ENCODE results near the gene PTGDS. TPM values are rescaled to one million over a fixed set of nuclear protein-coding genes. Genes with fewer than 3 reads are reported as not detected.

Gene PTGDS
- total and polyA plus RNA-seq, 2 donors (not counting 1 experiment from before 2014, with no cell fraction given), result 0.13 TPM; not detected in 1

GRCh38 chr9:137016436-137016835 is 39.1 kb downstream of the PTGDS start:
- Histone ChIP-seq H3K36me3 (replicated peaks in 1 of 2; ENCODE audit: control extremely low read depth in 1 of 2, control insufficient read depth in 1 of 2, extremely low read depth in 1 of 2, insufficient read depth in 2 of 2, low read length in 1 of 2) (peaks cover 1 to 5% of the 10 kb centered on the region in 2 experiments), H3K4me1 (ENCODE audit: control insufficient read depth in 2 of 2, insufficient read depth in 2 of 2, low read length in 2 of 2) (no peaks in the 10 kb centered on the region), H3K9ac (ENCODE audit: low read length) (no peak overlapping the region), H3K27ac (ENCODE audit: low read length in 2 of 2) (no peak overlapping the region), H3K4me2 (replicated peaks; ENCODE audit: low read depth, low read length, poor library complexity, severe bottlenecking) (no peak overlapping the region), H2AFZ (ENCODE audit: insufficient read depth, low read depth, low read length, poor library complexity, severe bottlenecking) (no peak overlapping the region), H4K20me1 (ENCODE audit: control insufficient read depth, insufficient read depth, low read length, poor library complexity, severe bottlenecking) (no peaks in the 10 kb centered on the region), H3K4me3 (ENCODE audit: control extremely low read depth in 1 of 5, extremely low read depth in 1 of 5, insufficient read depth in 1 of 5, low read depth in 2 of 5, low read length in 4 of 5) (no peak overlapping the region), H3K27me3 (replicated peaks in 1 of 4; ENCODE audit: control extremely low read depth in 1 of 4, control insufficient read depth in 3 of 4, insufficient read depth in 4 of 4, low read length in 3 of 4) (no peaks in the 10 kb centered on the region), H3K9me3 (ENCODE audit: control extremely low read depth in 1 of 3, control insufficient read depth in 2 of 3, insufficient read depth in 1 of 3, low read length in 2 of 3) (no peaks in the 10 kb centered on the region), H3K79me2 (ENCODE audit: control insufficient read depth, insufficient read depth, low read length) (no peaks in the 10 kb centered on the region)
- TF ChIP-seq EZH2 (IDR thresholded peaks at IDR 0.05; ENCODE audit: borderline replicate concordance, insufficient read depth, low read depth, low read length, poor library complexity, severe bottlenecking) (no peak), CTCF (IDR thresholded peaks at IDR 0.05) (no peak)
- no peaks in the 10 kb centered on the region for H3K4me1 Mint-ChIP-seq
- intact Hi-C loops (cut with micrococcal nuclease), result no loop called here
- ChIA-PET CTCF (no interaction called here), POLR2A (no interaction called here)
- no peak overlapping the region for H3K27ac Mint-ChIP-seq
- 97% methylated on average over 16 of the region's 16 CpGs for WGBS (ENCODE audit: insufficient coverage)
- DNase-seq (no peak), ATAC-seq (ENCODE audit: low read depth) (no peak)
- H3K9me3 Mint-ChIP-seq (ENCODE audit: insufficient read depth), result no peaks in the 10 kb centered on the region
- no peaks in the 10 kb centered on the region for H3K27me3 Mint-ChIP-seq
- H3K4me3 Mint-ChIP-seq, result no peak overlapping the region

GRCh38 chr9:137017071-137017470 is 39.8 kb downstream of the PTGDS start:
- Histone ChIP-seq H3K27ac (ENCODE audit: low read length in 2 of 2) (no peak overlapping the region), H4K20me1 (ENCODE audit: control insufficient read depth, insufficient read depth, low read length, poor library complexity, severe bottlenecking) (no peaks in the 10 kb centered on the region), H3K36me3 (replicated peaks in 1 of 2; ENCODE audit: control extremely low read depth in 1 of 2, control insufficient read depth in 1 of 2, extremely low read depth in 1 of 2, insufficient read depth in 2 of 2, low read length in 1 of 2) (peaks cover 0 to 5% of the 10 kb centered on the region in 2 experiments), H2AFZ (ENCODE audit: insufficient read depth, low read depth, low read length, poor library complexity, severe bottlenecking) (no peak overlapping the region), H3K79me2 (ENCODE audit: control insufficient read depth, insufficient read depth, low read length) (no peaks in the 10 kb centered on the region), H3K4me3 (ENCODE audit: control extremely low read depth in 1 of 5, extremely low read depth in 1 of 5, insufficient read depth in 1 of 5, low read depth in 2 of 5, low read length in 4 of 5) (no peak overlapping the region), H3K9ac (ENCODE audit: low read length) (no peak overlapping the region), H3K9me3 (ENCODE audit: control extremely low read depth in 1 of 3, control insufficient read depth in 2 of 3, insufficient read depth in 1 of 3, low read length in 2 of 3) (peaks cover 0 to 5% (median 0%) of the 10 kb centered on the region in 3 donors), H3K4me2 (replicated peaks; ENCODE audit: low read depth, low read length, poor library complexity, severe bottlenecking) (no peak overlapping the region), H3K4me1 (ENCODE audit: control insufficient read depth in 2 of 2, insufficient read depth in 2 of 2, low read length in 2 of 2) (no peaks in the 10 kb centered on the region), H3K27me3 (replicated peaks in 1 of 4; ENCODE audit: control extremely low read depth in 1 of 4, control insufficient read depth in 3 of 4, insufficient read depth in 4 of 4, low read length in 3 of 4) (no peaks in the 10 kb centered on the region)
- ATAC-seq (ENCODE audit: low read depth) (no peak), DNase-seq (no peak)
- ChIA-PET POLR2A (interaction anchor here (0.7 kb wide), 1 partner anchor 16 kb away, joined by 4 read pairs; no protein-coding TSS in a partner anchor), CTCF (interaction anchor here (0.7 to 1.6 kb wide), 2 partner anchors 12 to 18 kb away, joined by 3 to 5 read pairs; no protein-coding TSS in a partner anchor)
- intact Hi-C loops (cut with micrococcal nuclease), result no loop called here
- H3K27me3 Mint-ChIP-seq, result no peaks in the 10 kb centered on the region
- TF ChIP-seq CTCF (IDR thresholded peaks at IDR 0.05), result no peak
- TF ChIP-seq EZH2 (IDR thresholded peaks at IDR 0.05; ENCODE audit: borderline replicate concordance, insufficient read depth, low read depth, low read length, poor library complexity, severe bottlenecking), result no peak
- no peak overlapping the region for H3K4me3 Mint-ChIP-seq
- H3K27ac Mint-ChIP-seq, result no peak overlapping the region
- no peaks in the 10 kb centered on the region for H3K9me3 Mint-ChIP-seq (ENCODE audit: insufficient read depth)
- WGBS (ENCODE audit: insufficient coverage), result 98% methylated on average over 28 of the region's 28 CpGs
- no peaks in the 10 kb centered on the region for H3K4me1 Mint-ChIP-seq

Data from B cell (primary cell).